GM23338 (cell line): Measurements from ENCODE around the gene OVOL3. TPM values are rescaled to one million over a fixed set of nuclear protein-coding genes. Genes with fewer than 3 reads are reported as not detected.
A peak's percentile ranks its signal among the peaks of the same experiment; 100 is the strongest.

Experiments
- ATAC-seq: fragments of 200-7000 bp; cut with Tn5 transposase; 3 replicates; pipeline ENCODE4 v1.9.1; 2020
- DNase-seq: peaks from one replicate; pipeline ENCODE4 v3.0.0-alpha.2; 2015; ENCODE audit warnings: low spot score
- H2AFZ ChIP-seq: fragments of 200-600 bp; sonication (generic); 2 replicates; pipeline ENCODE4 v1.8.0; 2016; ENCODE audit warnings: antibody characterized with exemption, mild to moderate bottlenecking, moderate library complexity
- H3F3A ChIP-seq: fragments of 200-600 bp; sonication (generic); replicated peaks from 2 replicates; pipeline ENCODE4 v1.8.0; 2017; ENCODE audit warnings: antibody characterized with exemption, mixed run types, low read depth
- H3K27ac ChIP-seq: fragments of 200-600 bp; sonication (generic); 2 replicates; pipeline ENCODE4 v1.6.1; 2016; ENCODE audit warnings: low read depth
- H3K27me3 ChIP-seq: fragments of 200-600 bp; sonication (generic); 2 replicates; pipeline ENCODE4 v1.8.0; 2016; ENCODE audit warnings: mild to moderate bottlenecking, mixed run types, moderate library complexity; ENCODE audit not compliant: insufficient read depth
- H3K36me3 ChIP-seq: fragments of 200-600 bp; sonication (generic); 2 replicates; pipeline ENCODE4 v1.8.0; 2016; ENCODE audit warnings: mild to moderate bottlenecking; ENCODE audit not compliant: insufficient read depth
- H3K4me1 ChIP-seq: fragments of 200-600 bp; sonication (generic); 2 replicates; pipeline ENCODE4 v1.8.0; 2016; ENCODE audit warnings: mild to moderate bottlenecking, moderate library complexity; ENCODE audit not compliant: insufficient read depth
- H3K4me2 ChIP-seq: fragments of 200-600 bp; sonication (generic); 2 replicates; pipeline ENCODE4 v1.7.1; 2017; ENCODE audit warnings: mixed run types
- H3K4me3 ChIP-seq: fragments of 200-600 bp; sonication (generic); 2 replicates; pipeline ENCODE4 v1.6.1; 2016; ENCODE audit warnings: mixed run types
- H3K79me2 ChIP-seq: fragments of 200-600 bp; sonication (generic); replicated peaks from 2 replicates; pipeline ENCODE4 v1.8.0; 2017; ENCODE audit warnings: mild to moderate bottlenecking; ENCODE audit not compliant: insufficient read depth
- H3K9me2 ChIP-seq: fragments of 200-600 bp; sonication (generic); 2 replicates; pipeline ENCODE4 v1.8.0; 2017; ENCODE audit not compliant: insufficient read depth
- H4K20me1 ChIP-seq: fragments of 200-600 bp; sonication (generic); replicated peaks from 2 replicates; pipeline ENCODE4 v1.8.0; 2017; ENCODE audit warnings: mild to moderate bottlenecking; ENCODE audit not compliant: insufficient read depth
- H3K27ac Mint-ChIP-seq: 2 replicates; pipeline ENCODE4 v1.8.0; 2020; ENCODE audit warnings: inconsistent platforms, mild to moderate bottlenecking, moderate library complexity, mixed read lengths
- H3K27me3 Mint-ChIP-seq: 3 replicates; pipeline ENCODE4 v1.8.0; 2022; ENCODE audit warnings: low read depth, mild to moderate bottlenecking, moderate library complexity, mixed read lengths, inconsistent platforms; ENCODE audit not compliant: insufficient read depth, poor library complexity
- H3K36me3 Mint-ChIP-seq: 3 replicates; pipeline ENCODE4 v1.8.0; 2021; ENCODE audit warnings: low read depth, mild to moderate bottlenecking, inconsistent platforms, moderate library complexity, mixed read lengths
- H3K4me1 Mint-ChIP-seq: 3 replicates; pipeline ENCODE4 v1.8.0; 2020; ENCODE audit warnings: mild to moderate bottlenecking, inconsistent platforms, mixed read lengths
- H3K4me3 Mint-ChIP-seq: 3 replicates; pipeline ENCODE4 v1.8.0; 2021; ENCODE audit warnings: moderate library complexity, mild to moderate bottlenecking, inconsistent platforms, mixed read lengths
- H3K9me3 Mint-ChIP-seq: 3 replicates; pipeline ENCODE4 v1.8.0; 2020; ENCODE audit warnings: moderate library complexity, mild to moderate bottlenecking, inconsistent platforms, mixed read lengths
- CREB1 ChIP-seq: fragments of 250-450 bp; sonication (Bioruptor Pico); IDR thresholded peaks from 2 replicates; pipeline ENCODE4 v1.5.0; 2020; ENCODE audit warnings: low read depth, mild to moderate bottlenecking, moderate library complexity
- CTCF ChIP-seq, 2 experiments: fragments of 200-600 bp in 1 of 2; sonication (generic) in 1 of 2; conservative IDR thresholded peaks; 2 replicates each; pipeline versions ENCODE4 v1.5.1 to v1.6.1; 2016 to 2017; ENCODE audit warnings: antibody characterized with exemption in 2 of 2, low read depth in 2 of 2, mild to moderate bottlenecking in 2 of 2, moderate library complexity in 1 of 2
- ETS1 ChIP-seq: IDR thresholded peaks from 2 replicates; pipeline ENCODE4 v1.6.1; 2016; ENCODE audit warnings: antibody characterized with exemption
- EZH2 ChIP-seq: fragments of 200-600 bp; sonication (generic); IDR thresholded peaks from one replicate; pipeline ENCODE4 v1.8.0; 2017; ENCODE audit warnings: antibody characterized with exemption, mild to moderate bottlenecking, low read depth; ENCODE audit not compliant: unreplicated experiment
- POLR2AphosphoS5 ChIP-seq: IDR thresholded peaks from 2 replicates; pipeline ENCODE4 v1.6.1; 2016; ENCODE audit warnings: antibody characterized with exemption, low read depth
- STAT1 ChIP-seq: IDR thresholded peaks from one replicate; pipeline ENCODE4 v1.6.1; 2016; ENCODE audit warnings: antibody characterized with exemption; ENCODE audit not compliant: unreplicated experiment
- ZNF114 ChIP-seq: fragments of 250-450 bp; sonication (Bioruptor Pico); IDR thresholded peaks from 2 replicates; pipeline ENCODE4 v1.5.0; 2020; ENCODE audit warnings: mild to moderate bottlenecking, moderate library complexity
- polyA plus RNA-seq: library from polyadenylated mRNA; unstranded; fragments of >200 nt; fragmentation: Nextera tagmentation; extraction: Ambion mirVana; gene quantifications from 2 replicates; pipeline ENCODE4 v1.2.1, GENCODE V29; 2016
- total RNA-seq: library from RNA; depleted of rRNA; stranded (reverse); fragments of >200 nt; shearing (Covaris generic); gene quantifications from 2 replicates; pipeline ENCODE4 v1.2.3, GENCODE V29; 2014
- TF ChIP-seq, protein P1 (sequence below): IDR thresholded peaks from one replicate; pipeline ENCODE4 v1.6.1; 2018; ENCODE audit warnings: antibody characterized with exemption; ENCODE audit not compliant: unreplicated experiment

Gene OVOL3
- total and polyA plus RNA-seq, 2 experiments from 2014 or later = not detected

DNA sequence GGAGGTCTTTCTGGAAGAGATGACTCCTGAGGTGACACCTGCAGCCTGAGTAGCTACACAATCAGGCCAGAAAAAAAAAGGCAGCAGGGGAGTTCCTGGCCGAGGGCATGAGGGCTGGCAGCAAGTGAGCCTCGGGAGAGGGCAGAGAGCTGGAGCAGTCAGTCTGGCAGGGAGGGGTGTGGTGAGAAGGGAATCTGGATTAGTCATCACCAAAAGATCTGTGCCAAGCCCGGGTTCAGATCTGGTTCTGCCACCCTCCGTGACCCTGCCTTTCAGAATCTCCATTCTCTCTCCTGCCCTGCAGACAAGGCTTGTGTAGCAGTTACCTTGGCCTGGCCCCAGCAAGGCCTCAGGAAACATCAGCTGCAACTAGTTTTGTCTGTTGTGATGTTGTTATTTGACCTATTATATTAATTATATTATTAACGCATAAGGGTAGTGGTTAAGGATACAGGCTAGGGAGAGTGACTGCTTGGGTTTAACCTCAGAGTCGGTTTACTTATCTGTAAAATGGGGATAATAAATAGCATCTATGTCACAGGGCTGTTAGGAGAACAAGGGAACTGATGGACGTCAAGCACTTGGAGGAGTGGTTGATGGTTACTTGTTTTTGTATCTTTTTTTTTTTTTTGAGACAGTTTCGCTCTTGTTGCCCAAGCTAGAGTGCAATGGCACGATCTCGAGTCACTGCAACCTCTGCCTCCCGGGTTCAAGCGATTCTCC is 26.2 kb downstream of the OVOL3 start:
- Mint-ChIP-seq H3K27me3 (peaks cover 10% of the 10 kb centered on the region), H3K4me3 (no peak overlapping the region), H3K27ac (no peak overlapping the region), H3K9me3 (no peaks in the 10 kb centered on the region), H3K4me1 (peaks cover 14% of the 10 kb centered on the region), H3K36me3 (peaks cover 10% of the 10 kb centered on the region)
- peaks cover 6% of the 10 kb centered on the region; the same call in 1 of the 2 replicates for H3F3A ChIP-seq
- 0 out of 2 replicates have a peak overlapping the region, but pooled peaks have one; percentile 66 for H2AFZ ChIP-seq
- TF ChIP-seq ZNF114 (CRISPR knock-in tag) = no peak
- TF ChIP-seq, protein P1, sequence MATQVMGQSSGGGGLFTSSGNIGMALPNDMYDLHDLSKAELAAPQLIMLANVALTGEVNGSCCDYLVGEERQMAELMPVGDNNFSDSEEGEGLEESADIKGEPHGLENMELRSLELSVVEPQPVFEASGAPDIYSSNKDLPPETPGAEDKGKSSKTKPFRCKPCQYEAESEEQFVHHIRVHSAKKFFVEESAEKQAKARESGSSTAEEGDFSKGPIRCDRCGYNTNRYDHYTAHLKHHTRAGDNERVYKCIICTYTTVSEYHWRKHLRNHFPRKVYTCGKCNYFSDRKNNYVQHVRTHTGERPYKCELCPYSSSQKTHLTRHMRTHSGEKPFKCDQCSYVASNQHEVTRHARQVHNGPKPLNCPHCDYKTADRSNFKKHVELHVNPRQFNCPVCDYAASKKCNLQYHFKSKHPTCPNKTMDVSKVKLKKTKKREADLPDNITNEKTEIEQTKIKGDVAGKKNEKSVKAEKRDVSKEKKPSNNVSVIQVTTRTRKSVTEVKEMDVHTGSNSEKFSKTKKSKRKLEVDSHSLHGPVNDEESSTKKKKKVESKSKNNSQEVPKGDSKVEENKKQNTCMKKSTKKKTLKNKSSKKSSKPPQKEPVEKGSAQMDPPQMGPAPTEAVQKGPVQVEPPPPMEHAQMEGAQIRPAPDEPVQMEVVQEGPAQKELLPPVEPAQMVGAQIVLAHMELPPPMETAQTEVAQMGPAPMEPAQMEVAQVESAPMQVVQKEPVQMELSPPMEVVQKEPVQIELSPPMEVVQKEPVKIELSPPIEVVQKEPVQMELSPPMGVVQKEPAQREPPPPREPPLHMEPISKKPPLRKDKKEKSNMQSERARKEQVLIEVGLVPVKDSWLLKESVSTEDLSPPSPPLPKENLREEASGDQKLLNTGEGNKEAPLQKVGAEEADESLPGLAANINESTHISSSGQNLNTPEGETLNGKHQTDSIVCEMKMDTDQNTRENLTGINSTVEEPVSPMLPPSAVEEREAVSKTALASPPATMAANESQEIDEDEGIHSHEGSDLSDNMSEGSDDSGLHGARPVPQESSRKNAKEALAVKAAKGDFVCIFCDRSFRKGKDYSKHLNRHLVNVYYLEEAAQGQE = no peak
- TF ChIP-seq POLR2AphosphoS5 = no peak
- TF ChIP-seq CREB1 (CRISPR knock-in tag) = no peak
- TF ChIP-seq EZH2 = no peak
- TF ChIP-seq CTCF (conservative IDR thresholded peaks at IDR 0.05; ENCODE audit: low read depth in 2 of 2) = no peak
- TF ChIP-seq STAT1 = no peak
- H3K4me1 ChIP-seq = no peaks in the 10 kb centered on the region; the same call in 1 of the 2 replicates
- H3K79me2 ChIP-seq = peaks cover 5% of the 10 kb centered on the region
- peak overlapping the region; percentile 51; the same call in 1 of the 2 replicates for H3K4me2 ChIP-seq
- no peaks in the 10 kb centered on the region for H4K20me1 ChIP-seq
- H3K36me3 ChIP-seq = no peaks in the 10 kb centered on the region
- H3K27me3 ChIP-seq = no peaks in the 10 kb centered on the region
- no peak for DNase-seq
- no peak overlapping the region for H3K4me3 ChIP-seq
- H3K27ac ChIP-seq = no peak overlapping the region
- no peak for ATAC-seq
- no peaks in the 10 kb centered on the region for H3K9me2 ChIP-seq

- Mint-ChIP-seq H3K36me3 (peaks cover 23% of the 10 kb centered on the region), H3K27ac (no peak overlapping the region), H3K27me3 (peaks cover 11% of the 10 kb centered on the region), H3K9me3 (no peaks in the 10 kb centered on the region), H3K4me1 (peaks cover 16% of the 10 kb centered on the region), H3K4me3 (peak overlapping the region; percentile 100)
- ATAC-seq (no peak), DNase-seq (no peak)
- Histone ChIP-seq H3K4me3 (peak overlapping the region; percentile 100), H2AFZ (peak overlapping the region; percentile 98), H3F3A (peaks cover 12% of the 10 kb centered on the region; the same call in 1 of the 2 replicates), H3K9me2 (no peaks in the 10 kb centered on the region), H3K27ac (peak overlapping the region; percentile 79; the same call in 1 of the 2 replicates), H3K79me2 (peaks cover 6% of the 10 kb centered on the region), H3K36me3 (peaks cover 12% of the 10 kb centered on the region), H3K27me3 (no peaks in the 10 kb centered on the region), H3K4me1 (no peaks in the 10 kb centered on the region; the same call in 1 of the 2 replicates), H3K4me2 (peak overlapping the region; percentile 98), H4K20me1 (no peaks in the 10 kb centered on the region)
- TF ChIP-seq ETS1 = no peak
Observed at GRCh38 chr19:36139120-36139472, 28.2 kb downstream of the OVOL3 start.
